Measurements from ENCODE around the gene ALPK1.
"Not testable (repeated sequence)": the region's sequence is repeated elsewhere in the genome, so short reads cannot be mapped to it uniquely, and the experiment has no call there.

Gene ALPK1

GRCh38 chr4:112472318-112472717 lies 175.1 kb downstream of the ALPK1 start:
- DNase-seq: no peak

- no peak for DNase-seq
These were observed 176.8 kb downstream of the ALPK1 start for GRCh38 chr4:112473985-112474384.

GRCh38 chr4:112485930-112486329 lies 188.8 kb downstream of the ALPK1 start:
- no peak for DNase-seq

- not testable (repeated sequence) for DNase-seq
These were observed 193.6 kb downstream of the ALPK1 start for GRCh38 chr4:112490808-112491207.
